GM12875 (cell line): ENCODE results near the gene AMT.

Experiments used
- H3K4me3 ChIP-seq: one replicate; pipeline ENCODE4 v1.5.1; 2011; ENCODE audit warnings: low read depth, low read length, control low read depth
- TF ChIP-seq, protein P1 (sequence below): IDR thresholded peaks from 2 replicates; pipeline ENCODE4 v1.5.1; 2011; ENCODE audit warnings: low read depth, mild to moderate bottlenecking, control low read depth, inconsistent platforms, low read length, moderate library complexity, borderline replicate concordance; ENCODE audit not compliant: insufficient read depth

The AMT gene

DNA sequence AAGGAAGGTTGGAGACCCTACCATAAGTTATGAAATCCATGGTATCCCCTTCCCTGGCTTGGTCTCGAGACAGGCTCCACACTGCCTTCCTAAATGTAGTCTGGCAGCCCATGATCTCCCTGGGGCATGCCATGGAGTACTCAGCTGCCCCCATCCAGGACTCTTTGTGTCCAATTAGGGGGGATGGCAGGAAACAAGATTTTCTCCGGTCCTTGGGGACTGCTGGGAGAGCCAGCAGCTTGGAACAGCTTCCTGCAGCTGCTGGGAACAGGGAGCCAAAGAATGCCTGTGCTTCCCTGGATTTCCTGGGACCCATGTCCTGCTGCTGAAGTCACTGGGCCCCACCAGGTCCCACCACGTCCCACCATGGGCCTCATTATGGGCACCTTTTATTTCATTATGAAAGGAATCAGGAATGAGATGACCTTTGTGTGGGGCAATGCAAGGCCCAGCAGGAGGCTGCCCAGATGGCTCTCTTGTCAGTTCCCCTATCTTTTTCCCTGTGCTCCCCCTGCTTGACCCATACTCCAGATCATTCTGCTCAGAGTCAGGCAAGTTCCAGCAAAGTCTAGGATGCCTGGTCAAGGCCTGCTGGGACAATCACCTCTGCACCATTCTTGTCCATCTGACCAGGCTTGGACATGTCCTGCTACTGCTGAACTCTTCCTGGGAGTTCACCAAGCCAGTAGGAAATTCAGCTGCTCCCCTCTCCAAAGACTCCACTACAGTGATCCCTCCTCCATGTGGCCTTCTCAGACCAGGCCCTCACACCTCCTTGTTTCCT is 32.8 kb upstream of the AMT start:
- TF ChIP-seq, protein P1, sequence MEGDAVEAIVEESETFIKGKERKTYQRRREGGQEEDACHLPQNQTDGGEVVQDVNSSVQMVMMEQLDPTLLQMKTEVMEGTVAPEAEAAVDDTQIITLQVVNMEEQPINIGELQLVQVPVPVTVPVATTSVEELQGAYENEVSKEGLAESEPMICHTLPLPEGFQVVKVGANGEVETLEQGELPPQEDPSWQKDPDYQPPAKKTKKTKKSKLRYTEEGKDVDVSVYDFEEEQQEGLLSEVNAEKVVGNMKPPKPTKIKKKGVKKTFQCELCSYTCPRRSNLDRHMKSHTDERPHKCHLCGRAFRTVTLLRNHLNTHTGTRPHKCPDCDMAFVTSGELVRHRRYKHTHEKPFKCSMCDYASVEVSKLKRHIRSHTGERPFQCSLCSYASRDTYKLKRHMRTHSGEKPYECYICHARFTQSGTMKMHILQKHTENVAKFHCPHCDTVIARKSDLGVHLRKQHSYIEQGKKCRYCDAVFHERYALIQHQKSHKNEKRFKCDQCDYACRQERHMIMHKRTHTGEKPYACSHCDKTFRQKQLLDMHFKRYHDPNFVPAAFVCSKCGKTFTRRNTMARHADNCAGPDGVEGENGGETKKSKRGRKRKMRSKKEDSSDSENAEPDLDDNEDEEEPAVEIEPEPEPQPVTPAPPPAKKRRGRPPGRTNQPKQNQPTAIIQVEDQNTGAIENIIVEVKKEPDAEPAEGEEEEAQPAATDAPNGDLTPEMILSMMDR: no peak
- no peak overlapping the region for H3K4me3 ChIP-seq

GRCh38 chr3:49454458-49454857 is 32.2 kb upstream of the AMT start:
- TF ChIP-seq, protein P1: peak; percentile 27; the same call in 1 of the 2 replicates
- no peak overlapping the region for H3K4me3 ChIP-seq

GRCh38 chr3:49453621-49454020 is 31.3 kb upstream of the AMT start:
- H3K4me3 ChIP-seq: no peak overlapping the region
- TF ChIP-seq, protein P1: no peak

DNA sequence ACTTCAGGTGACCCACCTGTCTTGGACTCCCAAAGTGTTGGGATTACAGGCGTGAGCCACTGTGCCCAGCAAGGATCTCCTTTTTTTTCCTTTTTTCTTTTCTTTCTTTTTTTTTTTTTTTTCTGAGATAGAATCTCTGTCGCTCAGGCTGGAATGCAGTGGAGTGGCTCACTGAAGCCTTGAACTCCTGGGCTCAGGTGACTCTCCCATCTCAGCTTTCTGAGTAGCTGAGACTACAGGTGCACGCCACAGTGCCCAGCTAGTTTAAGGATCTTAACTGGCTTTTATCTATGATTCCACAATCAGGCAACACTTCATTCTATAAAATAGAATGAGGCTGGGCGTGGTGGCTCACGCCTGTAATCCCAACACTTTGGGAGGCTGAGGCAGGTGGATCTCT is 23.1 kb upstream of the AMT start:
- H3K4me3 ChIP-seq: no peak overlapping the region
- TF ChIP-seq, protein P1: no peak

GRCh38 chr3:49434731-49435130 is 12.5 kb upstream of the AMT start:
- TF ChIP-seq, protein P1: no peak
- no peak overlapping the region for H3K4me3 ChIP-seq

GRCh38 chr3:49428752-49429080 is 6.4 kb upstream of the AMT start:
- TF ChIP-seq, protein P1: no peak
- peak overlapping the region; percentile 50 for H3K4me3 ChIP-seq

DNA sequence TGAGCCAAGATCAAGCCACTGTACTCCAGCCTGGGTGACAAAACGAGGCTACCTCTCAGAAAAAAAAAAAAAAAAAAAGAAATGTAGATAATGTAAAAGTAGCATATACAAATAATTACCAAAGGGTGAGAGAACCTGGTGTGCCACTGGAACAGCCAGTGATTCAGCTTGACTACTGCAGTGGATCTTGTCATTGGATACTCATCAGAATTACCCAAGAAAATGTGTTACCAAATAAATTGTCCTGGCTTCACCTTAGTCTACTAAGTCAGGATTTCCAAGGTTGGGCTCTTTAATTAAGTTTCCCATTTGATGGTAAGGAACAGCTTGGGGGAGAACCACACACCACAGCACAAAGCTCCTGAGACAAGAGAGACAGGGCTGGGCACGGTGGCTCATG is 5.3 kb upstream of the AMT start:
- TF ChIP-seq, protein P1: no peak
- H3K4me3 ChIP-seq: no peak overlapping the region
